Activated B cell treated with CpG ODN at 0.5 μM for 24 hours (primary cell): ENCODE measurements around the gene TGFBR1. TPM values are rescaled to one million over a fixed set of nuclear protein-coding genes. Genes with fewer than 3 reads are reported as not detected.

Experiments used
- ATAC-seq: fragments of 200-7000 bp; cut with Tn5 transposase; one replicate; pipeline ENCODE4 v1.10.0; 2021; ENCODE audit warnings: low read depth, mild to moderate bottlenecking, moderate library complexity
- CTCF ChIA-PET: fragments of 350-600 bp; sonication (Branson Sonifier 250); formaldehyde crosslinking; loops from one replicate; lab custom pipeline; 2021; ENCODE audit warnings: antibody characterized with exemption; lab: Charles Lee
- POLR2A ChIA-PET: fragments of 350-600 bp; sonication (Branson Sonifier 250); formaldehyde crosslinking; loops from one replicate; lab custom pipeline; 2021; ENCODE audit warnings: antibody characterized with exemption; lab: Charles Lee
- DNase-seq: peaks from one replicate; pipeline ENCODE4 v3.0.0; 2022
- H3K27ac Mint-ChIP-seq: one replicate; pipeline ENCODE4 v1.8.0; 2020; ENCODE audit warnings: mixed read lengths
- H3K27me3 Mint-ChIP-seq: one replicate; pipeline ENCODE4 v1.8.0; 2021; ENCODE audit warnings: mixed read lengths
- H3K36me3 Mint-ChIP-seq: one replicate; pipeline ENCODE4 v1.8.0; 2021; ENCODE audit warnings: low read depth, mixed read lengths
- H3K4me1 Mint-ChIP-seq: one replicate; pipeline ENCODE4 v1.8.0; 2021; ENCODE audit warnings: mixed read lengths
- H3K4me3 Mint-ChIP-seq: one replicate; pipeline ENCODE4 v1.8.0; 2020; ENCODE audit warnings: mild to moderate bottlenecking, mixed read lengths
- H3K9me3 Mint-ChIP-seq: one replicate; pipeline ENCODE4 v1.8.0; 2020; ENCODE audit warnings: mixed read lengths
- intact Hi-C: fragments of 100-400 bp; cut with micrococcal nuclease; formaldehyde crosslinking; loops from one replicate; pipeline ENCODE4 v1.15.1; 2024
- total RNA-seq: library from RNA; stranded (reverse); gene quantifications from 2 replicates; pipeline ENCODE4 v1.2.3, GENCODE V29; 2022
- TF ChIP-seq, protein P1 (sequence below): fragments of 200-600 bp; IDR thresholded peaks from one replicate; pipeline ENCODE4 v1.8.0; 2022; ENCODE audit warnings: antibody characterized with exemption, mild to moderate bottlenecking

Gene TGFBR1
- total RNA-seq, 1 donor from 2014 or later = 65.3 TPM

DNA sequence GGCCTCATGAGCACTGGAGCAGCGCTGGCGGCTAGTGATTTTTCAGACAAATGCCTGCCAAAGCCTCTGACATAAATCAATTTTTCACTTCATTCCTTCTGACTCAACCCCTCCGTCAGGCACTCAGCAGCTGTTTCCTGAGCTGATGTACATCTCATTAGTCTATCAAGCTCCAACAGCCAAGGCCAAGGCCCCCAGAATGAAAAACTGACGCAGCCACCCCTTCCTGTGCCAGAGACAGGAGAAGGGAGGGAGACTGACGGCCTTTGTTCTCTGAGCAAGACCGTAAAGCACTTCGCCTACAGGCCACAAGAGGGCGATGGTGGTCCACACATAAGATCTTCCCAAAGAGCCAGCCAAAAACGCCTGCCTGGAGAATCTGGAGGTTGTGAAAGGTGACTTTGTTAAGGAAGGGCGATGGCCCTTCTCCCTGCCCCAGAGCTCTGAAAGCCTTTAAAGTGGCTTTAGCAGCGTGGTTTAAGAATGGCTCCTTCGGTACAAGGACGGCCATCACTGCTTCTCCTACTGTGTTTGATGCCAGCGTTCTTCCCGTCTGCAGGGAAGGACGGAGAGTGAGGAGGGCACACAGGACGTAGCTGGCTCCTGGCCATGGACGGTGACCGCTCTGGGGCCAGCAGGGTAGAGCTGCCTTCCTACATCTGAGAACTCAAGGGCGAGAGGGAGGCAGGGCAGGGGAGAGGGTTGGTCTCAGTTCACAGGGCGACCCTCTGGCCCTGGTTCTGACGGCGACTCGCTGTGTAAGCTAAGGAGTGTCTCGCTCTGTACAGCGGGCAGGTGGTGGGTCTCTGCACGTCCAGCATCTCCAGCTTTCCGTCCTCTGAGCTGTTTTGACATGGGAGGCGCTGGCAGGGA, 79.8 kb downstream of the TGFBR1 start:
- Mint-ChIP-seq H3K27me3 (no peaks in the 10 kb centered on the region), H3K27ac (peak overlapping the region; percentile 95), H3K4me3 (peak overlapping the region; percentile 57), H3K4me1 (peaks cover 98% of the 10 kb centered on the region), H3K36me3 (peaks cover 2% of the 10 kb centered on the region), H3K9me3 (no peaks in the 10 kb centered on the region)
- ATAC-seq (peak; percentile 80), DNase-seq (peak; percentile 76)
- ChIA-PET CTCF (interaction anchor here (0.6 to 8.4 kb wide), 39 partner anchors 8 to 1139 kb away, joined by 3 to 120 read pairs (median 5); partner anchors contain the start of genes ALG2 and SEC61B), POLR2A (interaction anchor here (0.6 to 10.8 kb wide), 24 partner anchors 9 to 1261 kb away, joined by 3 to 191 read pairs (median 5); partner anchors contain the start of genes ALG2, NR4A3, SEC61B and TGFBR1)
- intact Hi-C loops = loop anchor here (1.0 to 5.0 kb wide), 18 partner anchors 17 to 1139 kb away; partner anchors contain the start of genes INVS and SEC61B
- TF ChIP-seq, protein P1, sequence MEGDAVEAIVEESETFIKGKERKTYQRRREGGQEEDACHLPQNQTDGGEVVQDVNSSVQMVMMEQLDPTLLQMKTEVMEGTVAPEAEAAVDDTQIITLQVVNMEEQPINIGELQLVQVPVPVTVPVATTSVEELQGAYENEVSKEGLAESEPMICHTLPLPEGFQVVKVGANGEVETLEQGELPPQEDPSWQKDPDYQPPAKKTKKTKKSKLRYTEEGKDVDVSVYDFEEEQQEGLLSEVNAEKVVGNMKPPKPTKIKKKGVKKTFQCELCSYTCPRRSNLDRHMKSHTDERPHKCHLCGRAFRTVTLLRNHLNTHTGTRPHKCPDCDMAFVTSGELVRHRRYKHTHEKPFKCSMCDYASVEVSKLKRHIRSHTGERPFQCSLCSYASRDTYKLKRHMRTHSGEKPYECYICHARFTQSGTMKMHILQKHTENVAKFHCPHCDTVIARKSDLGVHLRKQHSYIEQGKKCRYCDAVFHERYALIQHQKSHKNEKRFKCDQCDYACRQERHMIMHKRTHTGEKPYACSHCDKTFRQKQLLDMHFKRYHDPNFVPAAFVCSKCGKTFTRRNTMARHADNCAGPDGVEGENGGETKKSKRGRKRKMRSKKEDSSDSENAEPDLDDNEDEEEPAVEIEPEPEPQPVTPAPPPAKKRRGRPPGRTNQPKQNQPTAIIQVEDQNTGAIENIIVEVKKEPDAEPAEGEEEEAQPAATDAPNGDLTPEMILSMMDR = peak; percentile 81

DNA sequence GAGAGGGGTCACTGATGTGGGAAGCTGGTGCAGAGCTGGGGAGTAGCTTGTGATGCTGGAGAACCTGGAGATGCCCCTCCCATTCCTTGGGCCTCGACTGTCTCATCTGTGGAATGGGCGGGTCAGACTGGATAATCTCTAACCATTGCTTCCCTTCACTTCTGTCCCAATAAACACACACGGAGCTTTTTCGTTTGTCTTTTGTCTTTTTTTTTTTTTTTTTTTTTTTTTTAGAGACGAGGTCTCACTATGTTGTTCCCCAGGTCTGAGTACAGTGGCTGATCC, 80.4 kb downstream of the TGFBR1 start:
- peak overlapping the region; percentile 95 for H3K27ac Mint-ChIP-seq
- ATAC-seq = no peak
- CTCF ChIA-PET = interaction anchor here (0.6 to 8.4 kb wide), 31 partner anchors 9 to 1138 kb away, joined by 3 to 120 read pairs (median 7); partner anchors contain the start of genes ALG2 and SEC61B

DNA sequence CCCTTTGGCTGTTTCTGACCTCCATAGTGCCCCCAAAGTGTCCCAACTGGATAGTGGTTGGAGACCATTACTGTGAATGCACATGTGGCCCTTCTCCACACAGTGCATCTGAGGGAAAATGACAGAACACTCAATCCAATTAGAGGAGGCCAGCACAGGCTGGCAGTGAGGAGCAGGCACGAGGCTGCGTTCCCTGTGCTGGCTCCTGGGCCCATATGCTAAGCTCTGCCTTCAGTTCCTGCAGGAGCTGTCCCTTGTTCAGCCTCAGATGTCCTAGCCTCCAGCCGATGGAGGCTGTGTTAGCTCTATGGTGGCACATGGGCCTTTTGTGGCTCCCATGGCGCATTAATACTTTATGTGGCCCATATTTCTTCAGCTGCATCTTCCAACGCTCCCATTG, 81.0 kb downstream of the TGFBR1 start:
- Mint-ChIP-seq H3K27me3 (no peaks in the 10 kb centered on the region), H3K9me3 (no peaks in the 10 kb centered on the region), H3K4me3 (no peak overlapping the region), H3K36me3 (peaks cover 2% of the 10 kb centered on the region), H3K4me1 (peaks cover 95% of the 10 kb centered on the region), H3K27ac (peak overlapping the region; percentile 61)
- intact Hi-C loops = loop anchor here (2.0 kb wide), 1 partner anchor 1025 kb away; no protein-coding TSS in a partner anchor
- ATAC-seq = no peak
- ChIA-PET CTCF (interaction anchor here (0.5 to 8.4 kb wide), 16 partner anchors 10 to 1139 kb away, joined by 3 to 120 read pairs (median 12); partner anchors contain the start of genes ALG2 and SEC61B), POLR2A (interaction anchor here (1.1 to 10.8 kb wide), 9 partner anchors 11 to 636 kb away, joined by 3 to 191 read pairs (median 14); partner anchors contain the start of genes ALG2, NR4A3 and SEC61B)
- no peak for DNase-seq
- TF ChIP-seq, protein P1 = no peak

More for the DNA sequence above, 80.4 kb downstream of the TGFBR1 start:
- peaks cover 2% of the 10 kb centered on the region for H3K36me3 Mint-ChIP-seq
- TF ChIP-seq, protein P1 = no peak
- H3K9me3 Mint-ChIP-seq = no peaks in the 10 kb centered on the region
- H3K4me3 Mint-ChIP-seq = peak overlapping the region; percentile 57
- no peaks in the 10 kb centered on the region for H3K27me3 Mint-ChIP-seq
- POLR2A ChIA-PET = interaction anchor here (0.6 to 10.8 kb wide), 12 partner anchors 10 to 1261 kb away, joined by 4 to 191 read pairs (median 11); partner anchors contain the start of genes ALG2, NR4A3 and SEC61B
- no peak for DNase-seq
- intact Hi-C loops = loop anchor here (2.0 kb wide), 1 partner anchor 1026 kb away; no protein-coding TSS in a partner anchor
- H3K4me1 Mint-ChIP-seq = peaks cover 98% of the 10 kb centered on the region

DNA sequence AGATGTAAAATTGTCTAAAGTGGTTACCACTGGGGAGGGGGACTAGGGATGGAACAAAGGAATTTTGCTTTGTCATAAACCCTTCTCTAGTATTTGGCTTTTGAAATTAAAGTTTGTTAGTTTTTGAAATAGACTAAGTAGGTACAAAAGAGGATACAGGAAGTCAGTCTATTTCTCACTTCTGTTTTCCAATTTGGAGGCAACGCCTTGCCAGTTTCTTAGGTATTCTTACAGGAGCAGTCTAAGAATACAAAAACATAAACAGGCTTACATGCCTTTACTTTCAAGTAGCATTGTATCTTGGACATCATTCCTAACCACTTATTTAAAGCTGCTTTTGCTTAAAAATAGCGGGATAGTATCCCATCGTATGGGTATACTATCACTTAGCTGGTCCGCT, 82.4 kb downstream of the TGFBR1 start:
- no peak for DNase-seq
- Mint-ChIP-seq H3K36me3 (no peaks in the 10 kb centered on the region), H3K27me3 (no peaks in the 10 kb centered on the region), H3K4me1 (peaks cover 81% of the 10 kb centered on the region), H3K27ac (peak overlapping the region; percentile 80), H3K4me3 (peak overlapping the region; percentile 35), H3K9me3 (no peaks in the 10 kb centered on the region)
- TF ChIP-seq, protein P1 = no peak
- intact Hi-C loops = no loop called here
- CTCF ChIA-PET = interaction anchor here (2.2 to 8.4 kb wide), 3 partner anchors 22 to 112 kb away, joined by 7 to 120 read pairs (median 89); no protein-coding TSS in a partner anchor
- POLR2A ChIA-PET = interaction anchor here (0.6 to 10.8 kb wide), 12 partner anchors 9 to 635 kb away, joined by 3 to 191 read pairs (median 6); partner anchors contain the start of genes ALG2, NR4A3 and SEC61B
- no peak for ATAC-seq
